Activated CD4-positive, alpha-beta T cell treated with anti-CD3 and anti-CD28 coated beads, Interleukin-2, amount 10 ng/mL, durations not matched to agents 24 days and 14 days (primary cell): ENCODE measurements around the gene ACADVL. TPM values are rescaled to one million over a fixed set of nuclear protein-coding genes. Genes with fewer than 3 reads are reported as not detected.
A peak's percentile ranks its signal among the peaks of the same experiment; 100 is the strongest.
"Not testable (repeated sequence)": the region's sequence is repeated elsewhere in the genome, so short reads cannot be mapped to it uniquely, and the experiment has no call there.

Source experiments
- DNase-seq: peaks from one replicate; pipeline ENCODE4 v3.0.0; 2022
- H3K27ac Mint-ChIP-seq: one replicate; pipeline ENCODE4 v1.8.0; 2022; ENCODE audit warnings: mild to moderate bottlenecking, mixed read lengths
- H3K27me3 Mint-ChIP-seq: one replicate; pipeline ENCODE4 v1.8.0; 2022; ENCODE audit warnings: mixed read lengths
- H3K36me3 Mint-ChIP-seq: one replicate; pipeline ENCODE4 v1.8.0; 2022; ENCODE audit warnings: low read depth, mild to moderate bottlenecking, mixed read lengths
- H3K4me1 Mint-ChIP-seq: one replicate; pipeline ENCODE4 v1.8.0; 2021; ENCODE audit warnings: mixed read lengths
- H3K4me3 Mint-ChIP-seq: one replicate; pipeline ENCODE4 v1.8.0; 2022; ENCODE audit warnings: mild to moderate bottlenecking, moderate library complexity, mixed read lengths
- H3K9me3 Mint-ChIP-seq: one replicate; pipeline ENCODE4 v1.8.0; 2021; ENCODE audit warnings: mixed read lengths
- intact Hi-C: fragments of 100-400 bp; cut with micrococcal nuclease; formaldehyde crosslinking; loops from one replicate; pipeline ENCODE4 v1.15.1; 2023
- total RNA-seq: library from RNA; stranded (reverse); gene quantifications from 2 replicates; pipeline ENCODE4 v1.2.3, GENCODE V29; 2022

The ACADVL gene
- total RNA-seq = 244 and 267 TPM in 2 replicates

DNA sequence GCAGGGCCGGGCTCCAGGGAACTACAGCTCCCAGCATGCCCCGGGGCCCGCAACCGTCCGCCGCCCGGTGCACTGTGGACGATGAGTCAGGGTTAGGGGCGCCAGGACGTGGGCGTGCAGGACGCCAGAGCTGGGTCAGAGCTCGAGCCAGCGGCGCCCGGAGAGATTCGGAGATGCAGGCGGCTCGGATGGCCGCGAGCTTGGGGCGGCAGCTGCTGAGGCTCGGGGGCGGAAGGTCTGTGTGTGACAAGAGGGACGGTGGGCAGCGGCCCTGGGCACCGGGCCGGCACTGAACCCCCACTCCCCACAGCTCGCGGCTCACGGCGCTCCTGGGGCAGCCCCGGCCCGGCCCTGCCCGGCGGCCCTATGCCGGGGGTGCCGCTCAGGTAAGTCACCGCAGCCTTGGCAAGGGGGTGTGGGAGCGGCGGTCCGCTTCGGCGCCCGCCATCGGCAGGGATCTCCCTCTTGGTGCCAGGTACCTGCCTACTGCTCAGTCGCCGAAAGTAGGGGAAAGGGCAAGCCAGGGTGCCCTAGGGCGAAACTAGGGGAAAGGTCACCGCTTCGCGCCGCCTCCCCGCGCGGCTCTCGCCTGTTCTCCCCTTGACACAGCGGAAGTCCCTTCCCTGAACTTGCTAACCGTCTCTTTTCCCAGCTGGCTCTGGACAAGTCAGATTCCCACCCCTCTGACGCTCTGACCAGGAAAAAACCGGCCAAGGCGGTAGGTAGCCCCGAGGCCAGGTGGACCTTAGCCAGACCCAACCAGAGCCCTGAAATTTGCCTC, at the start of gene ACADVL, which contains the start of gene DLG4:
ACADVL (plus strand) TSS at position 127 of the 781 bp plus-strand sequence; CDS start at position 174, 47 bp downstream.
DLG4 (minus strand) TSS at position 25 of the 781 bp plus-strand sequence.
- H3K27me3 Mint-ChIP-seq = no peaks in the 10 kb centered on the region
- peaks cover 23% of the 10 kb centered on the region for H3K36me3 Mint-ChIP-seq
- H3K4me3 Mint-ChIP-seq = peak within 1 kb of the TSS; percentile 98
- intact Hi-C loops = loop anchor here (1.0 to 5.0 kb wide), 3 partner anchors 14 to 217 kb away; partner anchors contain the start of genes DVL2, FGF11 and TMEM102
- DNase-seq = peak; percentile 93
- H3K9me3 Mint-ChIP-seq = no peaks in the 10 kb centered on the region
- H3K27ac Mint-ChIP-seq = peak within 1 kb of the TSS; percentile 97
- peaks cover 50% of the 10 kb centered on the region for H3K4me1 Mint-ChIP-seq

DNA sequence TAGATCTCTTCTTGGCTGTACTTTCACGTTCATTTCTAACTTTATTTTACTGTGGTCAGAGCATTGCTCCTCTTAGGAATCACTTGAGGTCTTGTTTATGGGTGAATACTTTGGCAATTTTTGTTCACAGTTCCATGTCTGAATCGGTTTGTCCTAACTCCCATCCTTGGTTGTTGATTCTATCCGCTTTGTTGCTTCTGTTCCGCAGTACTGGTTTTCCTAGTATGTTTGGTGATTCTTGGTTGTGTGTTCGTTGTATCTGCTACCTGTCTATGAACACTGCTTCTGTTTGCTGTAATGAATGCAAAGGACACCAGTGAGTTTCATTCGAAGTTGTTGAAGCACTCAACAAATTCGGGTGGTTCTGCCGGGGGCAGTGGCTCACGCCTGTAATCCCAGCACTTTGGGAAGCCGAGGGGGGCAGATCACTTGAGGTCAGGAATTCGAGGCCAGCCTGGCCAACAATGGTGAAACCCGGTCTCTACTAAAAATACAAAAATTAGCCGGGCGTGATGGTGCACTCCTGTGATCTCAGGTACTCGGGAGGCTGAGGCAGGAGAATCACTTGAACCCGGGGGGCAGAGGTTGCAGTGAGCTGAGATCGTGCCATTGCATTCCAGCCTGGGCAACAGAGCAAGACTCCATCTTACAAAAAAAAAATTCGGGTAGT, 47.1 kb upstream of the ACADVL start:
- H3K27me3 Mint-ChIP-seq, H3K36me3 Mint-ChIP-seq, H3K9me3 Mint-ChIP-seq, H3K4me3 Mint-ChIP-seq, intact Hi-C loops, H3K27ac Mint-ChIP-seq, H3K4me1 Mint-ChIP-seq, DNase-seq: not testable (repeated sequence)

DNA sequence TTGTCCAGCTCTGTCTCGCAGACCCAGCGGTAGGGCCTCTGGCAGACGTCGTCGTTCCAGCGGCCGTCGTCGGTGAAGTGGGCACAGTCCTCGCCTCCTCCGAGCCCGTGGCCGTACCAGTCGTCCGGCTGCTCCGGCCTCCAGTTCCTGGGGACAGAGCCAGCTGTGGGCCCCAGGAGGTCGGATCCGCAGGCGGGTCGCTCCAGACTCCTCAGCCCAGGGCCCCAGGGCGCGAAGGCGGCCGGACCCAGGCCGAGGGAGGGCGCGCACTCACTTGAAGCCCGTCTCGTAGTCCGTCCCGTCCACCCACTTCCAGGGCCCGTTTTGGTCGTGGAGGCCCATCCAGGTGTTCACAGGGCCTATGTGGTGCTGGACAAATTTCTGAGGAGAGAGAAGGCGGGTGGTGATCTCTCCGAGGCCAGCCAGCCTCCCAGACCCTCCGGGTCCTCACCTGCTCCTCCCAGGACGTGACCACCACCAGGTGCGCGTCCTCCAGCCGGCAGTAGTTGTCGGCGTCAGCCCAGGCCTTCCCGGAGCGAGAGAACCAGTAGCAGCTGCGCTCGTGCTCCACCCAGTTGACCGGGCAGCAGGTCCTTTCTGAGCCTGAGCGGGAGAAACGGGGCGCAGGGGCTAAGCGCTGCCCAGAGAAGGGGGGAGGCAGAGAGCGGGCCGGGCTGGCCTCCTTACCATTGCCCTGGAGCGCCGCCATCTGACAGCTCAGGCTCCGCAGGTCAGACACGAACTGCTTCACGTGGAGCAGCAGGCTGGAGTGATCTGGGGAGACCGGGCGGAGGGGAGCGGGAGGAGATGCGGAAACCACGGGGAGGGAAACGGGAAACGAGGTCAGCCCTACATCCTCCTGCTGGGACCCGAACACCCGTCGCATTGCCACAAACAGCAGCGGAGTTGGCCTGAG, 45.8 kb upstream of the ACADVL start:
- intact Hi-C loops = no loop called here
- Mint-ChIP-seq H3K27me3 (peaks cover 13% of the 10 kb centered on the region), H3K4me1 (peaks cover 10% of the 10 kb centered on the region), H3K36me3 (no peaks in the 10 kb centered on the region), H3K9me3 (no peaks in the 10 kb centered on the region), H3K27ac (no peak overlapping the region), H3K4me3 (no peak overlapping the region)
- peak; percentile 84 for DNase-seq

DNA sequence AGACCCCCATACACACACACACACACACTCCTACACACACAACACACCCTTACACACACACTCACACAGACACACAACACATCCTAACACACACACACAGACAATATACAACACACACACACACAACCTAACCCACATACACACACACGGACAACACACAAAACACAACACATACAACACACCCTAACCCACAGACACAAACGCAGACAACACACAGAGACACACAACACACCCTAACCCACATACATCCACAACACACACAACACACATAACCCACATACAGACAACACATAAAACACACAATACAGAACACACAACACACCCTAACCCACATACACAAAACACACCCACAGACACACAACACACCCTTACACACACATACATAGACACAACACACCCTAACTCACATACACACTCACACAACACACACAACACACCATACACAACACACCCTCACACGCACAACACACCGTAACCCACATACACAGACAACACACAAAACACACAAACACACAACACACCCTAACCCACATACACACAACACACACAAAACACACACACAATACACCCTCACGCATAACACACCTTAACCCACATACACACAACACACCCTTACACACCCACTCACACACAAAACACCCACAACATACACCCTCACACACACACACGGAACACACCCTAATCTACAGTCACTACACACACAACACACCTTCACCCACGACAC, 45.0 kb upstream of the ACADVL start:
- Mint-ChIP-seq H3K9me3 (no peaks in the 10 kb centered on the region), H3K36me3 (no peaks in the 10 kb centered on the region), H3K27ac (no peak overlapping the region), H3K4me1 (peaks cover 10% of the 10 kb centered on the region), H3K4me3 (no peak overlapping the region), H3K27me3 (peaks cover 15% of the 10 kb centered on the region)
- intact Hi-C loops = no loop called here
- no peak for DNase-seq

DNA sequence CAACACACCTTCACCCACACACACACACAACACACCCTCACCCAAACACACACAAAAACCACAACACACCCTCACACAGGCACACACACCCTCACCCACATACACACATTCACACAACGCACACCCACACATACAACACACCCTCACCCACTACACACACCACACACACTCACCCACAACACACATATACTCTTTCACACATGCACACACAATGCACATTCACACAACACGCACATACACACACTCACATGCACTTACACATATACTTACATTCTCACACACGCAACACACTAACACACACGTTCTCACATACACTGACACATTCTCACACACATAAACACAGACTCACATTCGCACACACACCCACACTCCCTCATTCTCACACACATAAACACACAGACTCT, 44.4 kb upstream of the ACADVL start:
- H3K27me3 Mint-ChIP-seq = peaks cover 15% of the 10 kb centered on the region
- DNase-seq = no peak
- peaks cover 10% of the 10 kb centered on the region for H3K4me1 Mint-ChIP-seq
- H3K4me3 Mint-ChIP-seq = no peak overlapping the region
- H3K9me3 Mint-ChIP-seq = no peaks in the 10 kb centered on the region
- intact Hi-C loops = no loop called here
- no peaks in the 10 kb centered on the region for H3K36me3 Mint-ChIP-seq
- no peak overlapping the region for H3K27ac Mint-ChIP-seq

DNA sequence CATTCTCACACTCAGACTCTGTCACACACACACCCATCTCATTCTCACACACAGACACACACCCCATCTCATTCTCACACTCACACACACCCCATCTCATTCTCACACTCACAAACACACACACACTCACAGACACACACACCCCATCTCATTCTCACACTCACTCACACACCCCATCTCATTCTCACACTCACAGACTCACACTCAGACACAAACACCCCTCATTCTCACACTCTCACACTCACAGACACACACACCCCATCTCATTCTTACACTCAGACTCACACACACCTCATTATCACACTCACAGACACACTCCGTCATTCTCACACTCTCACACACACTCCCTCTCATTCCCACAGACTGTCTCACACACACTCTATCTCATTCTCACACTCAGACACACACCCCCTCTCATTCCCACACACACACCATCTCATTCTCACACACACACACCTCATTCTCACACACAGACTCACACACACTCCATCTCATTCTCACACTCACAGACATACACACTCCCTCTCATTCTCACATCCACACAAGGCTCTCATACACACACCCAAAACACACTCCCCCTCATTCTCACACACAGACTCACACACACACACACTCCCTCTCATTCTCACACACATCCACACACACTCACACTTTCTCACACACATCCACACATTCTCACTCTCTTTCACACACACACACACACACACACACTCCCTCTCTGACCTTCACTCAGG, 43.5 kb upstream of the ACADVL start:
- DNase-seq = no peak
- Mint-ChIP-seq H3K4me3 (no peak overlapping the region), H3K36me3 (no peaks in the 10 kb centered on the region), H3K27me3 (peaks cover 15% of the 10 kb centered on the region), H3K9me3 (no peaks in the 10 kb centered on the region), H3K4me1 (peaks cover 10% of the 10 kb centered on the region), H3K27ac (no peak overlapping the region)
- intact Hi-C loops = loop anchor here (2.0 kb wide), 1 partner anchor 129 kb away; no protein-coding TSS in a partner anchor

DNA sequence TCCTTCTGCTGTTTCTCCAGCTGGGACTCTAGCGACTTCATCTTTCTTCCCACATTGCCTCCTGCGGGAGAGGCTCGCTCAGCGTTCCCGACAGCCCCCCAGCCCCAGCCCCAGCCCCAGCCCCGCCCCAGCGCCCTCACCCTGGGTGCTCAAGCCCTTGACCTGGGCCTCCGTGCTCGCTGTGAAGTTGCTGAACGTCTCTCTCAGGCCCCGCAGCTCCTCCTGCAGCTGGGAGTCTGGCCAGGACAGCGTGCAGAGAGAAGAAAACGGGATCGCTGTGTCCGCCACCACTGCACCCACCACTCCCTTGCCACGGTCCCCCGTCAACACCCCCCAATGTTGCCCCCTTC, 42.9 kb upstream of the ACADVL start:
- Mint-ChIP-seq H3K9me3 (no peaks in the 10 kb centered on the region), H3K4me3 (no peak overlapping the region), H3K27me3 (peaks cover 15% of the 10 kb centered on the region), H3K4me1 (peaks cover 10% of the 10 kb centered on the region), H3K27ac (no peak overlapping the region), H3K36me3 (no peaks in the 10 kb centered on the region)
- intact Hi-C loops = loop anchor here (1.0 to 2.0 kb wide), 2 partner anchors 41 to 130 kb away; no protein-coding TSS in a partner anchor
- no peak for DNase-seq

DNA sequence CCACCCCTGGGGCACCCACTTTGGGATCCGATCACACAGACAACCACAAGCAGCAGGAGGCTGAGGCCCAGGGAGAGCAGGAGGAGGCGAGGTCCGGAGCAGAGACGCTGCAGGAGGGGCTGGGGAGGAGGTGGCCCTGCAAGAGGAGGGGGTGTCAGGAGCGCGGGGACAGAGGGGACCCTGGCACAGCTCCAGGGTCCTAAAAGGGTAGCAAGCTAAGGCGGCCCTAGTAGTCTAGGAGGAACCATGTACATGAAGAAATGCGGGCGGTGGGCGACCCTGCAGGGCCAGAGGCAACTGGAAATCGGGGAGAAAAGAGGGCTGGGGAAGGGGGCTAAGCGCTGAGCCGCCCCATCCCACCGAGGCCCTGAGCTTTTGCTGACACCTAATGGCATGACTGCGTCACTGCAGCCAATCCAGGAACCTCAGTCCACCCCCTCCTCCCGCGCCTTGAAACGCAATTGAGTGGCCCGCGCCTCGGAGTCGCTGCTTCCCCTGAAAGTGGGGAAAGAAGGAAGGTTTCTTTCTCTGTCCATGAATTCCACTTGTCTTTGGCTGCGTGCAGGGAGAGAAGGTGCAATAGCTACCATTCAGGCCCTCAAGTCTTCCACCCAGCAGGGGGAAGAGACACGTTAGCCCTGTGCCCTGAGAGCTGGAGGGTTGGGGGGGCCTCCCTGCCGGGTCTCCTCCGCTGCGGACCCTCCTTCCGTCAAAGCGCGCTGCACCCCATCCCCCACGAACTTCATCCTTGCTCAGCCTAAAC, 42.4 kb upstream of the ACADVL start:
- H3K27ac Mint-ChIP-seq = peak overlapping the region; percentile 50
- H3K4me3 Mint-ChIP-seq = peak overlapping the region; percentile 77
- intact Hi-C loops = loop anchor here (1.0 to 2.0 kb wide), 2 partner anchors 41 to 131 kb away; no protein-coding TSS in a partner anchor
- peaks cover 10% of the 10 kb centered on the region for H3K4me1 Mint-ChIP-seq
- H3K27me3 Mint-ChIP-seq = peaks cover 14% of the 10 kb centered on the region
- no peaks in the 10 kb centered on the region for H3K36me3 Mint-ChIP-seq
- DNase-seq = peak; percentile 91
- H3K9me3 Mint-ChIP-seq = no peaks in the 10 kb centered on the region

DNA sequence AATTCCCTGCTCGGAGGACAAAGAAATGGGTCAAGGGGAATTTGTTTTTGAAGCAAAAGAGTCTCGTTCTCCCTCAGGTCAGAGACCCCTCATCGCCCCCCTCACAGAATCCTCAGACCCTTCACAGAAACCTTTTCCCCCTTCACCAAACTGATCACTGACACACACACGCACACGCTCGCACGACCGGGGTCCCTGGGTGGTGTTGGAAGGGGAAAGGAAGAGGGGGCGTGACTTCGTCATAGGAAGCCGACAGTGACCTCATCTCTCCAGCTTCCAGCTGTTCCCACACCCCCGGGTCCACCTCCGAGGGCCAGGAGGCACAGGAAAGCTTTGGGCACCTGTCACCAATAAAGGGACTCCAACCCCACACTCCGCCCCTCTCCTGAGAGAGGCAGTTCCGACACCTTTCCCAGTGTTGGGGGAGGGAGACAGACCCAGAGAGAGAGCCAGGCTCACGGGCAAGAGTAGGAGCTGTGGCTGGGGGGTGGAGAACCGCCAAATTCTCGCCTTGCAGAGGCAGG, 41.7 kb upstream of the ACADVL start:
- Mint-ChIP-seq H3K4me3 (peak overlapping the region; percentile 77), H3K27ac (peak overlapping the region; percentile 50), H3K27me3 (peaks cover 11% of the 10 kb centered on the region), H3K9me3 (no peaks in the 10 kb centered on the region), H3K36me3 (no peaks in the 10 kb centered on the region), H3K4me1 (peaks cover 10% of the 10 kb centered on the region)
- intact Hi-C loops = loop anchor here (1.0 to 2.0 kb wide), 2 partner anchors 42 to 131 kb away; no protein-coding TSS in a partner anchor
- DNase-seq = no peak

DNA sequence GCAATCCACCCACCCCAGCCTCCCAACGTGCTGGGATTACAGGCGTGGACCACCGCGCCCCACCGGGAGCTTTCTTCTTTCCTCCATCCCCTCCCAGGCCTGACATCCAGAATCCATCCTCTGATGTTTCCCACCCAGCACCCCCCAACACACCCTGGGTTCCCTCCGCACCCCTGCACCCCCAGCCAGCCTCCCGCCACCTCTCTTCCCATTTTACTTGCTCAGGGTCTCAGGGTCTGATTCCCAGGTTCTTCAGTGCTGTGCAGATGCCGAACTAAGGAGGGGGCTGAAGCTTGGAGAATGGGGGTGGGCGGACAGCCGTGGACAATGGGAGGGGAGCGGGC, 40.8 kb upstream of the ACADVL start:
- H3K27ac Mint-ChIP-seq = no peak overlapping the region
- H3K4me1 Mint-ChIP-seq = peaks cover 10% of the 10 kb centered on the region
- no peak for DNase-seq
- H3K27me3 Mint-ChIP-seq = peaks cover 11% of the 10 kb centered on the region
- H3K9me3 Mint-ChIP-seq = no peaks in the 10 kb centered on the region
- intact Hi-C loops = no loop called here
- no peaks in the 10 kb centered on the region for H3K36me3 Mint-ChIP-seq
- H3K4me3 Mint-ChIP-seq = no peak overlapping the region

DNA sequence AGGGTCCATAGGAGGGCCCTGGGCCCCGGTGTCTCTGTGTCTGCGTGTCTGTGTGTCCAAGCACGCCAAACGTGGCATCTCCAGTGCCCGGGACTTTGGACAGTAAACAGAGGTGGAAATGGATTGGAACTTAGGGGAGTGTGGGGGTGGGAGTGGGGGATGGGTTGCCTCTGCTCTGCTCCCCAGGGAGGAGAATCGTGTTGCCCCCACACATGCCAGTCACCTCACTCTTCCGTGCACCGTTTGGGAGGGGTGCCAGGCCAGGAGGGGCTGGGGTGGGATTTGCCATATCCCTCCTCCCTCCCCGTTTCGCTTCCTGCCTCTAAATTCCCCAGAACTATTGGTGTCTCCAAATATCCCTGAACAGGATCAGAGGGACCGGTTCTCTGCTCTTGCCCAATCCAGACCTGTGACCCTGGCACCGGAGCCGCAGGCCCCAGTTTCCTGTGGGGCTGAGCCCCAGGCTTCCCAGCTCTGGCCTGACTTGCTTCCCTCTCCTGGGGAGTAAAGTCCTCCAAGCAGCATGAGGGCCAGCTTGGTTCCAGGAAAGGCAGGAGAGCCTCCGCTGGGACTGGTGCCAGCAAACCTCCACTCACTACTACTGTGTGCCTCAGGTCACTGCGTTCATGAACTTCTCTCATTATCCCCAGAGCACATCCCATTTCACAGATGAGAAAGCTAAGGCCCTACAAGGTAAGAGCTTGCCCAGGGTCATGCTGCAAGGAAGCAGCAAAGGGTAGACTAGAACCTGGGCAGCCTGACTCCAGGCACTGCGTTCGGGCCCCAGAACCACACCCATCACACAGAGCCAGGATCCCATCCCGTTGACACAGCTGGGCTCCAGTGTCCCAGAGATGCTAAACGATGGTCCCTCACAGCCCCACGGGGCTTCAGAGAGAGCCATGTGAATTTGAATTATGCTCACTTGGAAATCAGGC, 40.2 kb upstream of the ACADVL start, which contains the start of gene ASGR1:
ASGR1 (minus strand) TSS at position 54 of the 938 bp plus-strand sequence. CDS start 807 bp downstream, outside the sequence.
- Mint-ChIP-seq H3K27ac (no peak within 1 kb of the TSS), H3K27me3 (peaks cover 11% of the 10 kb centered on the region), H3K36me3 (no peaks in the 10 kb centered on the region), H3K9me3 (no peaks in the 10 kb centered on the region), H3K4me1 (peaks cover 10% of the 10 kb centered on the region), H3K4me3 (peak within 1 kb of the TSS; percentile 77)
- DNase-seq = no peak
- intact Hi-C loops = no loop called here
